NCI-H2227 (cell line): ENCODE data around the gene SEPSECS.

ENCODE experiments used
- DNase-seq: peaks from one replicate; lab custom pipeline; 2025; ENCODE audit not compliant: unreplicated experiment; lab: John Stamatoyannopoulos, UW

The SEPSECS gene

DNA sequence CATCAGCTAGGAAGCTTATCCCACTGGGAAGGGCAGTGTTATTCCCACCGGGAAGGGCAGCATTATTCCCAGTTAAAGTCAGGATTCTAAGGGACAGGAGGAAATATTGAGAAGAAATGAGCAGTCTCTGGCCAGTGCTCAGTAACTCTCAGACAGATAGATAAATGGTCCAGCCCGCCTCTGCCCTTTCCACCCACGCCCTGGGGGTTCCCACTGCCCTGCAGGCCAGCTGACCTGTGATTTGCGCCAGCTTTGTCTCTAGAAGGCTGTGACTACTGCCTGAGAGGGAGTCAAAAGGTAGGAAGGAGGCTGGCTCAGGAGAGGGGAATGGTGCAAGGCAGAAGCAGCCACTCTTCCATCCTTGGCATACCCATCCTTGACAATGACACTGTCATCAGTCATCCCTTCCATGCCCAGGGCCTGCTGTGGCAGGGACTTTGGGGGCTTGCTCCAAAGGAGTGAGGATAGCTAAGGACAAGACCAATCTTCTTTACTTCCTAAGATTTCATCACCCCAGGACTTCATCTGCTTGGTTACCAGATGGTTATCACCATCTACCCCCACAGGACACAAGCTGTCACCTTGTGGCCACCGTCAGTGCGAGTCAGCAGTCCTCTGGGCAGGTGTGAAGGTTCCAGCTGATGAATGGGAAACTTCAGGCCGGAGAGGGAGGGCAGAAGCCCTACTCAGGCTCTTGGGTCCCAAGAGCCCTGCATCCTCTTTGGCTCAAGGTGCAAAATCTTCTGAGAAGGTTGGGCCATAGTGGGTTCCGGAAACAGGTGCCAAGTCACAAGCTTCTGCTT lies 49.5 kb downstream of the SEPSECS start:
- no peak for DNase-seq

DNA sequence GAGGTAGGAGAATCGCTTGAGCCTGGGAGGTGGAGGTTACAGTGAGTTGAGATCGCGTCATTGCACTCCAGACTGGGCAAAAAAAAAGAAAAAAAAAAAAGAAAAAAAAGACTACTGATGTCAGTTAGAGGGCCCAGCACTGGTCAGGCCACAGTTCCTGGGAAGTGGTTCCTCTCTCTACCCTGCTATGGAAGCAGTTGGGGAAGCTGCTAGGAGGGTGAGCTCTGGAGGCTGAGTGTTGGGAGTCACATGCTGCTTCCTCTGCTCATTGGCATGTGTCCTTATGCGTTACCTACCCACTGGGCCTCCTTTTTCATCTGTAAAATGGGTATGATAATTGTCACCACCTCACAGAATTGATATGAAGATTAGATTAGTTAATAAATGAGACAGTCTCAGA lies 50.7 kb downstream of the SEPSECS start:
- DNase-seq = no peak

DNA sequence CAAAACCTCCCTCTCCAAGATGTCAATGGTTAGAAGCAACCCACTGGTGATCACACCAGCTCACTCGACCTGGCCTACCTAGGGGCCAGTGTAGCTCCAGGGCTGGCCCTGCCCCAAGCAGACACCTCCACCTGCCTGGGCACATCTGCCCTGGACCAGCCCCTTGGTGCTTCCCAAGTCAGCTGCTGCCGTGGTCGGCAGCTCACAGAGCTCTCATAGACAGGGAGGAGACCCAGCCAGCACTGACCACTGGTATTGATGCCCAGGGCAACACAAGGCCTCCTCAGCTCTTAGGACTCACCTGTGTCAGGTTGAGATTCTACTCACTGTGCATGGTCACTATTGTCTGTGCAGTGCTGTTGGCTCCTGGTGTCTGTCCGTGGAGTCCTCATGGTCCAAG lies 51.7 kb downstream of the SEPSECS start:
- no peak for DNase-seq

- no peak for DNase-seq
Observed at GRCh38 chr4:25107827-25108516, 52.3 kb downstream of the SEPSECS start.

GRCh38 chr4:25106363-25107151 lies 53.7 kb downstream of the SEPSECS start:
- DNase-seq = no peak

- DNase-seq = no peak
Observed at GRCh38 chr4:25104591-25104990, 55.7 kb downstream of the SEPSECS start.

DNA sequence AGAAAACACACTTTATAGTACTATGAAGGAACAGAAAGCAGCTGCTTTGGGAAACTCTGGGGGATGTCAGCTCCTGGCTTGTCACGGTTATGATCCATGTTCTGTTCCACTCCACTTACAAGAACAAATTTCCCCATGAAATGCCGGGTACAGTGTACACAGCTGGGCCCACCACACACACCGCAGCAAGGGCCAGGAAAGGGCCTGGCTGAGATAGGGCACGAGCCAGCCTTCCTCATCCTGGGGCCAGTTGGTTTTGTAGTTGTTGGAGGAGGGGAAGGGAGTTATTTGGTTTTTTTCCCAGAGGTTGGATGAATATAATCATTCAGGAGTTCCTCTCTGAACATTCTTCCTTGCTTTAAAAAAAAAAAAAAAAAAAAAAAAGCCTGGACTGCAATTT lies 56.8 kb downstream of the SEPSECS start:
- DNase-seq = no peak

DNA sequence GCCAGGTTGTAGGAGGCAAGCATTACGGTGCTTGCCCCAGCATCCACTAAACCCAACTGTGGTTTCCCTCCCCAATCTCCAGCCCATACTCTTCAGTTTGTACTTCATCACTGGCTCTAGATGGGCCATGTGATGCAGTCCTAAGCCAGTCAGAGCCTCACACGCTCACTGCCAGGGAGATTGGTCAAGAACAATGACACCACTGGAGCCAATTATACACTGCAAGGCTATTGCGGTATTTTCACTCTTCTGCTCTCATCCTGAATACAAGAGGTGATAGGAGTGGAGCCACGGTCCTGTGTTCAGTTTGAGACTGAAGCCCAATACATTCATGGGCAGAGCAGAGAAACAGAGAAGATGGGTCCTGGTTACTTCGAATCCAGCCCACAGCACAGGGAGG lies 58.4 kb downstream of the SEPSECS start:
- no peak for DNase-seq

- no peak for DNase-seq
Observed at GRCh38 chr4:25100710-25101109, 59.5 kb downstream of the SEPSECS start.

DNA sequence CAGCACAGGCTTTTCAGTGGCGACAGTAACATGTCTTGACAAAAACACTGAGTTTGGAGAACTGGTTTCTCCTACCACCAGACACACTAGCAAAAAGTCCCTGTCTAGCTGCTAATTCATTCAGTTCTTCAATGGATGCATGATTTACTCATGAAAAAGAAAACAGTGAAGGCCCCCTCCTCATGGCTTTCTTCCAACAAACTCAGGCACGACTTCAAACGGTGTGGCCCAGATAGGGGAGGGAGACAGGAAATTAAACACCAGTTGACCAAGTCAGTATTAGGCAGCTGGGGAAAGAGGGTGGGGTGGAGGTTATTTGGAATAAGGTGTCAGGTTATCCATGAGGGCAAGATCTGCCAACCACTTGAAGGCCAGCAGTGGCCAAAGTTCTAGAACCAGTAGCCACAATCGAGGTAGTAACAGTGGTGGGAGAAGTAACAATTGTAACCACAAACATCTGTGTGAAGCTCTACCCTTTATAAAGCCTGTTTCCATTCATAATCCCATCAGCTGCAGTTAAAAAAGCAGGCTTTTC lies 60.2 kb downstream of the SEPSECS start:
- DNase-seq = no peak

- no peak for DNase-seq
Observed at GRCh38 chr4:25098964-25099891, 61.0 kb downstream of the SEPSECS start.

- no peak for DNase-seq
Observed at GRCh38 chr4:25096981-25097443, 63.2 kb downstream of the SEPSECS start.

DNA sequence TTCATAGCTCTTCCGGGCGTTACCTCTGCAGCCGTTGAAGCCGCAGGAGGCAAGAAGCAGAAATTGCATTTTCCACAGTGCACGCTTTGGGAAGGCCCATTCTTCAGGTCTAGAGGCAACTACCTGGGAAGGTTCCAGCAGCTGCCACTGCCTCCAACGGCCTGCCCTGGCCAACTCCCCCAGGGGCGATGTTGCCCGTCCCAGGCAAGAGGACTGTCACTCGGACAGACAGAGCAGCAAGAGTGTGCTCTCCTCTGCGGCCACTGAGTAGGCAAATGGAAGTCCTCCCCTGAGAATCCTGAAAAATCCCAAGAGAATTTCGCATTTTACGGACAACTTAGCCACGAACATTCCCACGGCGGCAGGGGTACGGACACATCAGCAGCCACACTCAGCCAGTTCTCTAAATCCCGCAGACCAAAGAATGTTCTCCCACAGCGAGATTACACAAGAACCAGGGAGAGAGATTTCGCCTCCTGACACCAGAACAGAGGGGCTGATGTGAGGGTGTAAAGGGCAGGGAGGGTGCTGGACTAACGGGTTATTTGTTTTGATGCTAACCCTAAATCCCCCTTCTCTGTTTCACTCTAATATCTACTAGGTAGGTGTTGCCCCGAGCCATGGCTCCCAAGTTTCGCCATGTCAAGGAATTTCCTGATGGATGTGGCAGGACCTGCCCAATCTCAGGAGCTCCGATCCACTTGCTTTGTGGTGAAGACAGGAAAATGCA lies 63.8 kb downstream of the SEPSECS start:
- no peak for DNase-seq

GRCh38 chr4:25095837-25096236 lies 64.4 kb downstream of the SEPSECS start:
- no peak for DNase-seq

DNA sequence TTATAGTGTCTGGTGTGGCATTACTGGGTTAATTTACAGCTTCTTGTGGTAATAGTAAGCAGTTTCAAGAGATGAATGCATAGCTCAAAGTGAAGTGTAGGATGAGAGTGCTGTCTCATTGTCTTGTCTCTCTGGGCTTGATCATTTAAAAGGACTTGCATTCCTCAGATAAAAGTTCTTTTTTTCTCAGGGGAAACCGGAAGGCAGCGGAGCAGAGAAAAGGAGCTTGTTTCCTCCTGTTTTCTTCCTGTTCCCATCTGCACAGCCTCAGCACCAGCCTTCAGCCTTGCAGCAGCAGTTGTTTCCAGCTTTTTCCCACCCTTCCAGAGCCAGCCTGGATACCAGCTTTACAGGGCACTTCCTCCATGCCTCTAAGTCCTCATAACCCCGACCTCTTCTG lies 68.1 kb downstream of the SEPSECS start:
- DNase-seq = no peak

DNA sequence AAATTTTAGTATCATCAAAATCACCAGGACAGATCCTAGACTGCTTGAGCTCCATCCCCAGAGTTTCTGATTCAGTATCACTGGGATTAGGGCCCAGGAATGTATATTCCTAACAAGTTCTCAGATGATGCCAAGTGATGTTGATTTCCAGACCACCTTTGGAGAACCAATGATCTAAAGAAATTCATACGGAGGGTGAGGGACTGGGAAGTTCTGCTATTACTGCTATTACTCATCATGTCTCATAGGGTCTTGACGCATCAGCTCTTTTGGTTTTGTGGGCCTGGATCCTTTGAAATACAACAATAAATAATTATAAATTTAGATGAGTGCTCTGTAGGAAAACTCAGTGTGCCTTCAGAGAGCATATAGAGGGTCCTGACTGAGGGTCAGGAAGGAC lies 69.7 kb downstream of the SEPSECS start:
- no peak for DNase-seq

DNA sequence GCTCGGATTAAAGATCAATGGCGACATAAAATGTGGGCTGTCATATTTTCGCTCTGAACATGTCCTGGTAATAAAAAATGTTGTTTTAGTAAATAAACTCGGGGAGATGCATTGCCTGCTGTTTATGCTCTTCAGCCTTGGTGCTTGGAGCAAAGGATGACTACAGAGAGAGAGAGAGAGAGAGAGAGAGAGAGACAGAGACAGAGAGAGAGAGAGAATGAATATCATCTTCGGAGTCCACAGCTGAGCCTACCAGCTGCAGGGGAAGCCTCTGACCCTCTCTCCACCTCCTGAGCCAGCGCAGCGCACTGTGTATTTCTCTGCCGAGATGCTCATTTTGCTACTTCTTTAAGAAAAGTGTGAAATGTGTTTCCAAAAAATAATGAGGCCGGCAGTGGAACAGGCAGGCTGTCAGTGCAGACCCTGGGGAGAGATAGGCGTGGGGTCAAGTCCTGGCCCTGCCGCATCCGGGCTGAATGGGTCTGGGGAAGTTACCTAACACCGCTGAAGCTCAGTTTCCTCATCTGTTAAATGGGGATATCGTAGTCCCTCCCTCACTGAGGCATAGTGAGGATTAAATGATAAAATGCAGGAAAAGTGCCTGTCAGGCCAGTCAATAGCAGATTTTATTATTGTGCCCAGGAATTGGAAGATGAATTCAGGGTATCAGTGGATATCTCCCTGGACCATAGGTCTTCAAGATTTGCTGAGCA lies 71.0 kb downstream of the SEPSECS start:
- no peak for DNase-seq

GRCh38 chr4:25088093-25088952 lies 71.9 kb downstream of the SEPSECS start:
- DNase-seq = peak; percentile 20
